GM19035 (cell line): ENCODE results near the gene NEO1.

Experiments used
- ATAC-seq: cut with Tn5 transposase; IDR thresholded peaks from one replicate; pipeline ENCODE4 v1.9.1; 2021; ENCODE audit not compliant: unreplicated experiment

Gene NEO1

DNA sequence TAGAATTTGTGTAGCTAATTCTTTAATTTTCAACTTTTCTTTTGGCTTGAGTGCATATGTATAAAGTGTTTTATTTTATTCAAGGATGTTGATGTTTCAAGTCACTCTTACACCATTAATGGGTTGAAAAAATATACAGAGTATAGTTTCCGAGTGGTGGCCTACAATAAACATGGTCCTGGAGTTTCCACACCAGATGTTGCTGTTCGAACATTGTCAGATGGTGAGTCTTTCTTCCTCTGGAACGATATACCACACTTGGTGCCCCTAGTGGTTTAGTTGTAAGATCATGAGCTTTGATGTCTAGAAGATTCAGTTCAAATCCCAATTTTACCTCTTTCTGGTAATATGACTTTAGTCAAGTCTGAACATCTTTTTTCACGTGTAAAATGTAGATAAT is 197.2 kb downstream of the NEO1 start:
- ATAC-seq: no peak

DNA sequence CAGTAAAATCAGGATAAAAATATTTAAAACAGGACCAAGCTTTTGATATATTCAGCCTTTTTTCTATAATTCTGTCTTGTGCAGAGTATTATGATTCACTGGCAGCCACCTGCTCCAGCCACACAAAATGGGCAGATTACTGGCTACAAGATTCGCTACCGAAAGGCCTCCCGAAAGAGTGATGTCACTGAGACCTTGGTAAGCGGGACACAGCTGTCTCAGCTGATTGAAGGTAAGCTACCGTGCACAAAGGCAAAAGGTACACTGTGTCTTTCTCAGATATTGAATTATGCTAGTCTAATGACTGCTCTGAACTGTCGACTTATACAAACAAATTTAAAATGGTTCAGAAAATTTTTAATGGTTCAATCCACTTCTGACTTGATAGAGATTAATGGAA is 202.3 kb downstream of the NEO1 start:
- ATAC-seq: no peak

DNA sequence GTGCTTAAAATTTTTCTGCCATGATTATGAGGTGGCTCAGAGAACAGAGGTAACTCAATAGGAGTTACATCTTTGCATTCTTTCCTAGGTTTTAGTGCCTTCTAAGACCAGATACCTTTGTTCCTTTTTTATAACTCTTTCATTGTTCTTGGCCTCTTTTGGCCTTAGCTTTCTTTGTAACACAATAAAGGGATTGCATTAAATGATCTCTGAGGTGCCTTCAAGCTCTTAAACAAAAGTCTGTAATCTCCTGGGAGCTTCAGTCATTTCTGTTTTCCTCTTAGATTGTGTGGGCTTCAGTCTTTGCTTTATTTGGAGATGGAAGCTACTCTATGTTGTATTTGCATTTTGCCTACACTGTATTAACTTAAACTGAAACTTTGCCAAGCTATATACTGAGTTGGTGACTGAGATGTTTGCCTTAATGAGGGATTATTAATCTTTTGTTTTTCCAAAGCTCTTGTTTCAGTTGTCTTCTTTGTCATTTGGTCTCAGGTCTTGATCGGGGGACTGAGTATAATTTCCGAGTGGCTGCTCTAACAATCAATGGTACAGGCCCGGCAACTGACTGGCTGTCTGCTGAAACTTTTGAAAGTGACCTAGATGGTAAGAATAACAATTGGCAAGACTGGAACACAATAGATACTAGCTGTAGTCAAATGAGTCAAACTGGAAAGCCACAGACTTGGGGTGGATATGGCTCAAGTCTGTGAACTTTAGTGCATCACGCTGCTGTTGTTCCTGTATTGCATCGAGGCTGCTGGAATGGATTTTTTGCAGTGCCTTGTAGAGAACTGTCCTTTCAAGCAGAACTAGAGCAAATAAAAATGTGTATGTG is 206.2 kb downstream of the NEO1 start:
- peak; percentile 50 for ATAC-seq

DNA sequence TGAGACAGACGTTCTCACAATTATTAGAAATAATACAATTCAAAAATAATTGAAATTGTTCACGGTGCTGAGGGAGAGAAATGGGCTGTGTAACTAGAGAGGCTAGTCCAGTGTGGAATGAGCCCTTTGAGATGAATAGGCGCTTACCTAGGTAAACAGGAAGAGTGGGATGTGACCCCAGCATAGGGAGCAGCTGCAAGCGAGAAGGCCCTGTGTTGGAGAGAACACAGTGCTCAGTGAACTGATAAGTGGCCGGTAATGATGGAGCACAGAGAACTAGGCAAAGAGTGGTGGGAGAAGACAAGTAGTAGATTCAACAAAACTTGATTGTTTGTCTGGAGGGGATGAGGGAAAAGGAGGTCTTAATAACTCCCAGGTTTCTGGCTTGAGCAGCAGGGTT is 212.6 kb downstream of the NEO1 start:
- ATAC-seq: no peak

DNA sequence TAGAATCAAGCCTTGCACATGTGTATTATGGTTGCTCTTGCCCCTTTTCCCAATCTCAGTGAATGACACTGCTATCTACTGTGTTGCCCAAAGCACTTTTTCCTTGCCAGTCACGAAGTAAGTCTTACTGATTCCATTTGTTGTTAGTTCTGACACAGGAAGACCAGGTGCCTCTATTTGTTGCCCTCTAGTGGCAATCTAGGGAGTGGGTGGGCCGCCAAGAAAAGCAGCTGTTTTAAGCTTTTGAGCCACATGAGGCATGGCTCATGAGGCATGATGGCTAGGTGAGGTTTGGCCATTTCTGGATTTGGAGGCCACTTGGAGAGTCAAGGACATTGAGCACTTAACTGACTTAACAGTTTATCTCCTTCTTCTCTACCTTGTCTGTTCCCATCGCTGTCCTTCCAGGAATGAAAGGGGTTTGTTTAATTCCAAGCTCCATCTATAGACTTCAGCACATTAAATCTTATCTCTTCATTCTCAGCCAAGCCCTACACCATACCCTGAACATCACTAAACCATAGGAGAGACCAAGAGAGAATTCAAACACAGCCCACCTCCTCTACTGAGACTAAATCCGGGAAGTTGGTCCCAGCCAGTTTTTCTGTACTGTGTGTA is 213.4 kb downstream of the NEO1 start:
- ATAC-seq: no peak

DNA sequence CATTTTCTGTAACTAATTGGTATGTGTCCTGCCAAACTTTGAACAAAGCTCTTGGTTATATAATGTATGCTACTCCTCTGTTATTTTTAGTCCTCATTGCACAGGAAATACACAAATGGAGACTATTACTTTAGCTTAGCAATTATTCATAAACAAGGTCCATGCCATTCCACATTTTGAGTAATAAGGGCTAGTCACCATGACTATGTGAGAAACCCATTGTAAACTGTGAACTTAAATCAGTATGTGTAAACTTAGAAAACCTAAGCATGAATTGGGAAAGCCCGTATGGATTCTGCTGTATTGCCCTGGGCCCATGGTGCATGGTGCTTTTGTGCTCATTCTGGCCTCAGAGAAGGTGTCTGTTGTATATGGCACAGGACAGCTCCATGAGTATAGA is 216.2 kb downstream of the NEO1 start:
- no peak for ATAC-seq

DNA sequence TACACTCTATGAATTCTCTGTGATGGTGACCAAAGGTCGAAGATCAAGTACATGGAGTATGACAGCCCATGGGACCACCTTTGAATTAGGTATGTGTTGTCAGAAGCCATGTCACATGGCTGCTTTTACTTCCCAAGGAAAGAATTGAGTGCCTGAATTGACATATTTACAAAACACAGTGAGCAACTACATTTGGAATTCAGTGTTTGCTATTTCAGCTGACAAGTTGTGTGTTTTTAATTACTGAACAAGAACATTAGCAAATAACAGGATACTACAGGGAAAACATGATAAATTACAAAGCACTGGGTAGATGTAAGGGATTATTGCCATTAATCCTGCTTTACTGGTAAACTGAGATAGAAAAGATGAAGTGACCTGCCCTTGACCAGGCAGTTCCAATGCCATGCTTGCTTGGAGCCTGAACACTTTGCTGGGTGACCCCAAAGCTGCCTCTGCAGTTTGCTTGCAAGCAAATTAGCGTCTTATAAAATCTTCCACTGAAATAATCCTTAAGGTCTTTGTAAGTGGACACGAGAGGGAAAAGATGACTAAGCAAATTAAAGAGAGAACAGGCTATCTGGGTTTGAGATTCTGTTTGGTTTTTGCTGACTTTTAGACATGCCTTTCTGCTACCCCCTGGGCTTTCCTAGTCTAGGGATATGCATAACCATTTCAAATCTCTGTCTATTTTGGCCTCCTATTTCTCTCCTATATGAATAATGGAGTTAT is 218.3 kb downstream of the NEO1 start:
- ATAC-seq: no peak

DNA sequence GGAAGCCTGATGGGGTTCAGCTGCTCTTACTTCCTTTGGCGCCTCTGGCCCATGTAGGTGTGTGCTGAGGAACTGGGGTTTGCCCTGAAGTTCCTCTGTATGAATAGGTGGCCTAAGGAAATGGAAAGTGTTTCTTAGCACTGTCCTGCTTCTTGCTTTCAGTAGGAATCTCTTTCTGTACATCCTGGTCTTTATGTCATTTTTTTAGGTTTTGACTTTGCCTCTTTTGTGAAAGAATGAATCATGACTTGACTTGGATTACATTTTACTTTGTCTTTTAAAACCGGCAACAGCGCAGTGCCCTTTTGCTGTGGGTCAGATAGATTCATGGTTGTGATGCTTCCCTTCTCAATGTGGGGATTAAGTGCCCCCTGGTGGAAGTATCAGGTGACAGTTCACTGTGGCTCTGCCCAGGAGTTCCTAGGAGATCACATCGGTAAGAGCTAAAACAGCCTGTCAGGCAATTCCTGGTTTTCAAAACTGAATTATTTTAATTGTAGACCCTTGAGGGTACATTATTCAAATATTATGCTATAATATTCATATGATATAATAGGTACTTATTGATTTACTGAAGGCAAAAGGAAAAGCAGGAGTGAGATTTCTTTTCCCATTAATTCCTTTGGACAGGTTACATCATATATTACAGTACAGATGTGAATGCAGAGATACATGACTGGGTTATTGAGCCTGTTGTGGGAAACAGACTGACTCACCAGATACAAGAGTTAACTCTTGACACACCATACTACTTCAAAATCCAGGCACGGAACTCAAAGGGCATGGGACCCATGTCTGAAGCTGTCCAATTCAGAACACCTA is 221.1 kb downstream of the NEO1 start:
- no peak for ATAC-seq

DNA sequence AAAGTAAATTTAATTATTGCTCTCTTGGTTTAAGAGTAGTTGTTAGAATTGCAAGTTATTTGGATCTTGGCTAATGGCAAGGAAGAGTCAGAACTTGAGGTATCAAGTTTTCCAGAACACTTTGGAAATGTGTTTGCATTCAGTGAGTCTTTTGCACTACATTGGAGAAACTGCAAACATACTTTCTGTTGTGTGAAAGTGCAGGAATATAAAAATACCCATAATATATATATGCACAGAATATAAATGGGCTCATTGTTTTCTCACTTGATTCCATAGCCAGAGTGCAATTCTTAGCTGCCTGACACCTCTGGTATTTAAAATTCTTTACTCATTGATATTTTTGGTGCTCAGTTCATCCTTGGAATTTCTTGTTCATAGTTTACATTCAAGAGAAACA is 223.6 kb downstream of the NEO1 start:
- ATAC-seq: no peak

DNA sequence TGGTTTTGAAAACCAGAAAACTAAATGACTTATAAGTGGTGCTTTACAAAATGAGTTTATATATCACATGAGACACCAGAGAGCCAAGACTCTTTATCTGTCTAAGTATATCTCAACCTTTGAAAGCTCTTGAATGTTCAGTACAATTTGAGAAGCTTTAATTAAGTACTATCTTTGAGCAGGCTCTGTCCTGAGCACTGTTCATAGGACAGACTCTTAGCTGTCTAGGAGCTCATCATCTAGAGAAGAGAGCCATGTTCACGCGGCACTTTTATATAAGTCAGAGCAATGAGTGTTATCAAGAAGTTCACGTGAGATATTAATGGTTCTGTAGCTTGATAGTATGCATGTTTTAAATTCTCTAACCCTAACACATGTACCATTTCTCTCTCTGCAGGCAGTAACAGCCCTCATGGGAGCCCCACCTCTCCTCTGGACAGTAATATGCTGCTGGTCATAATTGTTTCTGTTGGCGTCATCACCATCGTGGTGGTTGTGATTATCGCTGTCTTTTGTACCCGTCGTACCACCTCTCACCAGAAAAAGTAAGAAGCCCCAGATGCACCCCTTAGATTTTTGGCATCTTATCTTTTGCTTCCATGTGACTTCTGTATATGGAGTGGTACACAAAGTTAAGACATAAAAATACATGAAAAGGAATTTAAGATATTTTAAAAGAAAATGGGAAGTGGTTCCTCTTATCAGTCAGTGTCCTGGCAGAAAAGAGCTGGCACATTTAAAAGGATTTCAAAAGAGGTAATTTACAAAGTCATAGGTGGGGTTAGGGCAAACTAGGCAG is 230.5 kb downstream of the NEO1 start:
- no peak for ATAC-seq

DNA sequence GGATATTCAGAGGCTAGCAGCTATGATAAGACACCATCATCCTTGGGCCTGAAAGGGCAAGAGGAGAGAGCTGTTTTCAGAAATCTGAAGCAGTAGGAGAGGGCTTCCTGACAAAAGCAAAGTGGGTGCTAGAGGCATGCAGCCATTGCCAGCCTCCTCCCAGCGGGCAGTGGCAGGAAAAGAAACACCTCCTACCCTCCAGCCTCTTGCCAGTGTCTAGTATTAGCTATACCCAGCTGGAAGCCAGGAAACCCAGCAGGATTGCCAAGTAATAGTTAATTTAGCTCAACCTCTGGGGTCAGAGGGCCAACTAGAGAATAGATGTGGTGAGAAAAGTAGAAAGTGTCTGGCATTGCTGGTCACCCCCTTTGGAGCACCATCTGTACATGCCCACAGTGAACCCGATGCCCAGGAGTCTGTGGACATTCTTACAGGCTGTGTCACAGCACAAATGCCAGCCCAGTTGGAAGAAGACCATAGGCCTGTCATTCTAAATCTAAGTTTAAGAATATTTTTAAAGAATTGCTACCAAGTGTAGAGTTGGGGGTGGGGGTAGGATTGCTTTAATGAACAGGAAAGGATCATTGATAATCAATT is 231.2 kb downstream of the NEO1 start:
- ATAC-seq: no peak

DNA sequence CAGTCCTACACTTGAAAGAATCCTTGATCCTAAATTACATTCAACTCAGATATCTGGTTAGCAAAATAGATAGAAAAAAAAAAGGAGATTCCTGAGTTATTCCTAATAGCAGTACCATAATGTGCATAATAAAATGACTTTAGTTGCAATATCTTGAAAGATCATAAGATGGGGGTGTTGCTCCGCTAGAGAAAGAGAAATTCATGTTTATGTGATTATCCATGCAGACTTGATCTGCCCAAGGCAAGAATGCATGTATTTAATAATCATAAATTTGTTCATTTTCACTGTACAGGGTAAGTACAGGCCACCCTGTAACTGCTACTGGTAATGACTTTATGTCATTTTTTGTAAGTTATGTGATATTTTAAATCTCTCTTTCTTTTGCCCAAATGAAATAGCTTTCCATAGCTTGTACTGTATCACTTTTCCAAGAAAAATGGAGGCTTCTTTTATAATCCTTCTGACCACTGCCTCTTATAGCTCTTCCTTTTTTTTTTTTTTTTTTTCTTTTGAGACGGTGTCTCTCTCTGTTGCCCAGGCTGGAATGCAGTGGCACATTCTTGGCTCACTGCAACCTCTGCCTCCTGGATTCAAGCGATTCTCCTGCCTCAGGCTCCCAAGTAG is 231.9 kb downstream of the NEO1 start:
- no peak for ATAC-seq

DNA sequence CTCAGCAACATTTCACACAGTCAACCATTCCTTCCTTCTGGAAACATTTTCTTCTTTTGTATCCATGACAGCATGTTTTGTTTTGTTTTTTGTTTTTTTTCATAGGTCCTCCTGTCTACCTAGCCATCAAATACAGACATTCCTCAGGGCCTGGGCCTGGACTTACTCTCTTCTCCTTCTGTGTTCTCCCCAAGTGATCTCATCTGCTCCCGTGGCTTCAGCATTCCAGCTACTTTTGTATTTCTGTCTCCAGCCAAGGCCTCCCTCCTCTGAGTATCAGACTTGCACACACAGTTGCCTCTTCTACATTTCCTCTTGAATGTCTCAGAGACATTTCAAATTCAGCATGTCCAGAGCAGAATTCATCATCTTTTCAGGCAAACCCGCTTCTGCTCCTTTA is 234.0 kb downstream of the NEO1 start:
- no peak for ATAC-seq

DNA sequence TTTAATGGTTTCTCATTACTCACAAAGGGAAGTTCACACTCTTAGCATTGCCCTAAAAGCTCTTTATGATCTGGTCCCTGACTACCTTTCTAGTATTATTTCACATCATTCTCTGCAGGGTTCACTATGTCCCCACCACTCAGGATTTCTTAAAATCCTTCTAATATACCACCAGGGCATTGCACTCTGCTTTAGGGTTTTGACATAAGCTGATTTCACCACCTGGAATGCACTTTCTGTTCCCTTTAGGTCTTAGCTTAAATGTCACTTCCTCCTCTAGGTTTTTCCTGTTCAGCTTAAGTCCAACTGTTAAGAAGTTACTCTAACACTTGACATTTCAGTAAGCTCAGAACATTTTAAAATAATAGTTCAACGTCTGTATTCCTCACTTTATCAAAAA is 234.8 kb downstream of the NEO1 start:
- ATAC-seq: no peak

DNA sequence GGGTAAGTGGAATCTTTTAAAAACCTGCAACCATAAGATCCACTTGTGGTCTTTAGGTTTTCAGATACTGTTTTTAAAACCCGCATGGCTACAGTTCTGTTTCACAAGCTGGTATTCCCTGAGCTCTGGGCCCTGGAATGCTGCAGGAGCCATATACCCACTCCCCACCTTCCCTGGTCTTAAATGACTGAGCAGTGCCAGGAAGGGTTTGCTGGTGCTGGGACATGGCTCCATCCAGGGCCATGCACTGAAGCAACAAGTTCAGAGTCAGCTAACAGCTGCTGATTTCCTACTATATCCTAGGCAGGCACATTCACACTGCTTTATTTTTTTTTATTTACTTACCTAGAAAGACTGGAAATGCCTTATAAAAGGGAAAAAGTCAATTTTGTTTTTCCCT is 239.2 kb downstream of the NEO1 start:
- no peak for ATAC-seq

DNA sequence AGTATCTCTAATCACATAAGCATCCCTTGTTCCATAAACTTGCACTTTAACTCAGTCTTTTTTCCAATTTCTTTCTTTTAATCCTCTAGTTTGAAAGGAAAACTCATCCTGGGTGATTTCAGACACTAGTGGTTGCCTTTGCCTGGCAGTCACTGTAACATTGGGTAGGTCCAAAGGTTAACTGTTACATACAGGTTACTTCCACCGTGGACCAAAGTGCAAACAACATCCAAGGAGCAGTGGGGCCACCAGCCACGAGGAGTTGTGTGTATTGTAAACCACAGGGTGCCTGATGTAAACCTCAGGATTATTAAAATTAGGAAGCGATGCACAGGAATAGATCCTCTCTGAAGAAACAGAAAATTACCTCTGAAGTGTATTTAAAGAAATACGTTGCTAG is 241.5 kb downstream of the NEO1 start:
- no peak for ATAC-seq

DNA sequence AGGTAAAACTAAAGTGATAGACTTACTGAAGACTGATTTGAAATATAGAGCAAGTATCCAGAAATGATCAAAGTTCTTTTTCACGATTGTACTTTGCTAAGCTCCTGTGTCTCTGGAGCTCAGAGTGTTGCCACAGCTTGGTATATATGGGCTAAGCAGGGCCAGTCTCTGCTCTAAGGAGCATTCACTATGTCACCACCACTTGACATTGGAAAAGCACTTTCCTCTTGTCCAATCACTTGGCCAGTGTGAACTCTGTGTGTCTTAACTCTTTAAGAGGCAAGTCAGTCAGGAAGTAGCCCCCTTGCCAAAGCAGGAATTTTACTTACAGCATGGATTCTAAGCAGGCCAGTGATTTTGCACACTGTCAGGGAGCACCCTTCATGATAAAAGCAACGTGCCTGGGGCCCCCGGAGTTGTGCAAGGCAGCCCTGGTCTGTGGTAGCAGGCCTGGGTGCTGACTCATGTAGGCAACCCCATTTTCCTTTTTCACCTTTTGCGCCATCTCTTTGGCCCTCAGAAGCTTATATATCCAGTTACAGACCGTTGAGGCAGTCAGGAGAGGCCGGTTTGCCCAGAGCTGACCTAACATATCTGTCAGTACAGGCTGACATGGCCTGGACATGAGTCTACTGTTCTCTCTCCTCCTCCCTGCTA is 243.5 kb downstream of the NEO1 start:
- no peak for ATAC-seq

DNA sequence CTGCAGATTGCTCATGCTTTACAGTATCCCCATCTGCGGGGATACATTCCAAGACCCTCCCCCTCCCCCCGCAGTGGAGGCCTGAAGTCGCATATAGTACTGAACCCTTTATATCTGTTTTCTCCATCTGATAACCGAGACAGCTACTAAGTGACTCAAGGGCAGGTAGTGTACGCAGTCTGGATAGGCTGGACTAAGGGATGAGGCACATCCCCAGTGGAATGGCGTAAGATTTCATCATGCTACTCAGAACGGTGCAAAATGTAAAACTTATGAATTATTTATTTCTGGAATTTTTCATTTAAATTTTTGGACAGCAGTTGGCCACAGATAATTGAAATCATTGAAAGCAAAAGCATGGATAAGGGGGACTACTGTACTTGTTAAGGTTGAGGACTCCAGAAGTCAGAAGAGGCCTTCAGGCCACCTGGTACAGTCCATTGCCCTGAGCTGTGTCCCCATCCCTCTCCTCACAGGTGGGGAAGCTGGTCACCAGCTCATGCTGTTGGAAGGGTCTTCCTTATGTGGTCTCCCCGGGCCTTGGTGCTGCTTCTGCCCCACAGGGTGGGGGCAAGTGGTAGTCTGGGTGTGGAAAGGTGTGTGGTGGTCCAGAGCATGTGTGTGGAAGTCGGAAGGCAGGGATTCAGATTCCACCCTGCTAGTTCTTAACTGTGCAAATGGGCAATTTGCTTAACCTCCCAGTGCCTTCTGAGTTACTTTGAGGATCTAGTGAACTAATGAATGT is 244.5 kb downstream of the NEO1 start:
- ATAC-seq: no peak
